ELF-1 (cell line): ENCODE results near the gene SEC61A1.

Experiments
- DNase-seq: peaks from one replicate; pipeline ENCODE4 v3.0.0-alpha.2; 2016; ENCODE audit warnings: low read depth, low spot score

Gene SEC61A1

GRCh38 chr3:128051837-128052594 is at the start of gene SEC61A1:
TSS of gene SEC61A1 (plus strand) at chr3:128052437. CDS start at chr3:128052553, 116 bp downstream.
- peak; percentile 93 for DNase-seq

GRCh38 chr3:128004661-128005060 is 47.6 kb upstream of the SEC61A1 start:
- DNase-seq = no peak

- DNase-seq = peak; percentile 86
These were observed 45.9 kb upstream of the SEC61A1 start for GRCh38 chr3:128006061-128007032.

DNA sequence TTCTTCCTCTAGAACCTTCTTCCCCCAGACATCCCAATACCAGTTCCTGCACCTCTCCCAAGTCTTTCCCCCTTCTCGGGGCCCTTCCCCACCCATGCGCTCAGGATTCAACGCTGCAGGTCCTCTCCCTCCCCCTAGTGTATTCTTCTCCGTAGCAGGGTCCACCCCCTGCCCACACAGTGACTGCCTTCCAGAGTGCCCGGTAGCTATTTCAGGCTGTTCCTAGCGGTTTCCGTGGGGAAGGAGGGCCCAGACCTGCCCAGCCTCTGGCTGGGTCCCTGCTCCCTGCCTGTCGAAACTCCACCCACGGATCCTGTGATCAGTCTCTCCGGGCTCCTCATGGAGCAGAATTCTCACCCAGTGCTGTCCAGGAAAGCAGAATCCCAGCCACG is 45.2 kb upstream of the SEC61A1 start:
- DNase-seq = no peak

- no peak for DNase-seq
These were observed 42.0 kb upstream of the SEC61A1 start for GRCh38 chr3:128009952-128010846.

GRCh38 chr3:128011140-128011539 is 41.1 kb upstream of the SEC61A1 start:
- DNase-seq = peak; percentile 95

- no peak for DNase-seq
These were observed 40.2 kb upstream of the SEC61A1 start for GRCh38 chr3:128012050-128012449.

DNA sequence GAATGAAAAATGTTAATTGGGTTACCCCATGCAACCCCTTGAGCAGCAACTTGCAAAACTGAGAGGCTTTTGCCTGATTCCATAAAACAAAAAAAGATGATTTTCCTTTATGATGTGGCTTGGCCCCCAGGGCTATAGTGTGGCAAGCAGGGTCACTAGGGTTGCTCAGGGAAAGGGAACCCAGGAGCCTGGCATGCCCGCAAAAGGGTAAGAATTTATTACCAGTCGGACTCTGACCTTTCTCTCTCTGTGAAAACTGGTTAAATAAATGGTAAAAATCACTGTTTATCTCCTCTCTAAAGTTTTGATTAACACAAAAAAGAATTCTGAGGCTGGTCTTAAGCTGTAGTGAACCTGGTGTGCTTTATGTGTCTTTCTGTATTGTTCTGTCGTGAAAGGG is 37.7 kb upstream of the SEC61A1 start:
- no peak for DNase-seq

GRCh38 chr3:128016502-128016901 is 35.7 kb upstream of the SEC61A1 start:
- no peak for DNase-seq

DNA sequence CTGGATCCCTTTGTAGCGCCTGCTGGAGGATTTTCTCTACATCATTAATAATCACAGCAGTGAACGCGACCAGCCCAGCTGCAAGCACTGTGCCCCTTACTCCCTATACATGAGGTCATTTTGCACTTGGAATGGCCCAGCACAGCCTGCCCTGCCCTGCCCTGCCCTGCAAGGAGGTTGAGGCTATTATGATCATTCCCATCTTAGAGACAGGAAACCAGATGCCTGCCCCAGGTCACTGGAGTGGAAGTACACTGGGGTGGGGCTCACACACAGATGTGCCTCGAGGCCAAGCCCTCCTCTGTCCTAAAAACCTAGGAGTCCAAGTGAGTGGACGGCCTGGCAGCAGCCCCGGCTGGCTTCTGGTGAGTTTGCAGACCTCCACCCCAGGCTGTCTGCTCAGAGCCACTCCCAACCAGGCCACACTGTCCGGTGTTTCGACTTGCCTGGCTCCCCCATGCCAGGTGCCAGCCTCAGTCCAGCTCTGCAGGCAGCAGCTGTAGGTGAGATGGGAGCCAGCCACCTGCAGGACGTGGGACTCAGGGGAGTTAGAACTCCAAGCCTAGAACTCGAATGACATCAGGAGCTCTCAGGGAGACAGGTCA is 30.4 kb upstream of the SEC61A1 start:
- DNase-seq = peak; percentile 19

DNA sequence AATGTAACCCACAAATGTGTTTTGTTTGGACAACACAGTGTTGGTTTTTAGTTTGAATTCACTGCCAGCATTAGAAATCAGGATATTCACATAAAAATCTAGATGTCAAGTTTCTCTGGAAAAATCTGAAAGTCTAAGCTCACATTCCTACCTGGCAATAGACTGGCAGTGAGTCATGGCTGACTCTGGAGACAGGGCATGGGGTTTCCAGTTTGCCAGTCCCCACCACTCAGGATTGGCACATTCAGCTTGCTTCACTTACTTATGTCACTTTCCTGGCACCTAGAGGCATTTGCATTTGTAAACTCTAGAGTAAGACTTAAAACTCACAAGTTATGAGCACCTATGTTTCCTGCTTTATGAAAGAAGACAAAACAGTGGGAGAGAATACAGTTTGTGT is 19.1 kb upstream of the SEC61A1 start:
- no peak for DNase-seq

GRCh38 chr3:128036119-128036518 is 16.1 kb upstream of the SEC61A1 start:
- DNase-seq = no peak

DNA sequence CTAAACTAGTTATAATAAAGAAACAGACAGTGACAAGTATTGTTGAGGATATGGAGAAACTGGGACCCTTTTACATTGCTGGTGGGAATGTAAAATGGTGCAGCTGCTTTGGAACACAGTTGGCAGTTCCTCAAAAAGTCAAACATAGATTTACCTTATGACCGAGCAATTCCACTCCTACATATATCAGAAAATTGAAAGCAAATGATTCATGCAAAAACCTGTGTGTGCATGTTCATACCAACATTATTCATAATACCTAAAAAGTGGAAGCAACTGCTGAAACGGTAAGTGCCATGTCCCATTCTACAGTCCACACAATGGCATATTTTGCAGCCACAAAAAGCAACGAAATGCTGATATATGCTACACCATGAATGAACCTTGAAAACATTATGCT is 12.2 kb upstream of the SEC61A1 start:
- no peak for DNase-seq

GRCh38 chr3:128040660-128041059 is 11.6 kb upstream of the SEC61A1 start:
- no peak for DNase-seq

- no peak for DNase-seq
These were observed 10.9 kb upstream of the SEC61A1 start for GRCh38 chr3:128041344-128041743.

DNA sequence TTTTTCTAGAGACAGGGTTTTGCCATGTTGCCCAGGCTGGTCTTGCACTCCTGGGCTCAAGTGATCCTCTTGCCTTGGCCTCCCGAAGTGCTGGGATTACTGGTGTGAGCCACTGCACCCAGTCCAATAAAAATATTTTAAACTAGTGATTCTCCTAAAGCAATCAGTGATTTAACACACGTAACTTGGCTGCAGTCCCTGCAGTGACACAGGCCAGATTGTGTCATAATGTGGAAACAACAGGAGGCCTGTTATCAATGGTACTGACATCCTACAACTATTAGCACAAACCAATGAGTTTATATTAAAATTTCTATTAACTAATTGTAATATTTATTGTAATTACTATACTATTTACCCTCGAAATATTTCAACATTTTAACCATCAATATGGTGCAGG is 1.6 kb upstream of the SEC61A1 start:
- no peak for DNase-seq

DNA sequence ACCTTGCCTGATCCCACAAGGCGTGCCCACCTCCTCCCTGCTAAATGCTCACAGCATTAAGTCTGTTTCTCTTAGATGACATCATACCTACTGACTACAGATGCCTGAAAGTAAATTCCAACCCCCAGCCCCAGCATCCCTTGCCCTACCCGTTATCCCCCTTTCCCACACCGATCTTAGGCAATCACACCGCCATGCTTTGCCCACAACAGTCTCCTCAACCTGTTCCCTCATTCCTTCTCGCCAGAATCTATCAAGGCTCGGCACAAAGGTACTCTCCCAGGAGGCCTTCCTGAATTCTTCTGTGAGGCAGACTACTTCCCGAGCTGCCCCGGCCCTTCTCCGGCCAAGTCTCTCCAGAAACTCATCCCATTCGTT is 789 bp upstream of the SEC61A1 start:
- no peak for DNase-seq

GRCh38 chr3:128052595-128053351 is 536 bp downstream of the SEC61A1 start:
- DNase-seq = no peak

DNA sequence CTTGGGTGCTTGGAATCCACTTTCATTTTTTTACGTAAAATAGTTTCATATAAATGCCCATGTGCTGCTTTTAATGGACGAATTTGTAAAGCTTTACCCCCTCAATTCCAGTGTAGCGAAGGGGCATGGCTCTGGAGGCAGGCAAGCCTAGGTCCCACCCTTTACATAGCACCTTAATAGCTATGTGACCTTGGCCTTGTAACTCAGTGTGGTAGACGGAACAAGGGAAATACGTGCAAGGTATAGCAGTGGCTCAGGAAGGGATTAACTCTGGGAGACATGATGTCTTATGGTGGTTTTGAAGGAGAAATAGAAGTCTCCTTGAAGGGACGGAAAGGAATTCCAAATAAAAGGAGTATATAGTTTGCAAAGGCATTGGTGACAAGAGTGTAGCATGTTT is 1.4 kb downstream of the SEC61A1 start:
- no peak for DNase-seq

- DNase-seq = no peak
These were observed 2.1 kb downstream of the SEC61A1 start for GRCh38 chr3:128054367-128054766.

- DNase-seq = no peak
These were observed 4.0 kb downstream of the SEC61A1 start for GRCh38 chr3:128056258-128056657.
